Spleen (tissue), 11 donors: ENCODE measurements around the gene ARL2BP. TPM values are rescaled to one million over a fixed set of nuclear protein-coding genes. Genes with fewer than 3 reads are reported as not detected.

Experiments used
- DNase-seq: peaks from one replicate; pipeline ENCODE4 v3.0.0-alpha.2; 2020
- H3K27ac ChIP-seq, 8 donors: fragments of 200-600 bp; sonication (generic) in 7 of 8; 1 replicate in 4 of 8; 2 replicates in 4 of 8; pipeline versions ENCODE4 v1.5.0 to v1.8.0; 2016 to 2021; ENCODE audit warnings: inconsistent platforms in 4 of 8, mild to moderate bottlenecking in 4 of 8, moderate library complexity in 1 of 8
- H3K27me3 ChIP-seq, 7 donors: fragments of 200-600 bp; sonication (generic) in 6 of 7; replicated peaks in 1 of 7; 1 replicate in 4 of 7; 2 replicates in 3 of 7; pipeline versions ENCODE4 v1.5.0 to v1.8.0; 2016 to 2021; ENCODE audit warnings: inconsistent platforms in 3 of 7, mild to moderate bottlenecking in 1 of 7
- H3K36me3 ChIP-seq, 6 donors: fragments of 200-600 bp; sonication (generic) in 5 of 6; 1 replicate in 4 of 6; 2 replicates in 2 of 6; pipeline versions ENCODE4 v1.5.0 to v1.8.0; 2016 to 2021; ENCODE audit warnings: inconsistent platforms in 2 of 6
- H3K4me1 ChIP-seq, 6 donors: fragments of 200-600 bp; sonication (generic) in 5 of 6; 1 replicate in 3 of 6; 2 replicates in 3 of 6; pipeline versions ENCODE4 v1.5.0 to v1.8.0; 2016 to 2021; ENCODE audit warnings: inconsistent platforms in 3 of 6
- H3K4me3 ChIP-seq, 8 donors: fragments of 200-600 bp; sonication (generic) in 7 of 8; 1 replicate in 4 of 8; 2 replicates in 4 of 8; pipeline versions ENCODE4 v1.5.0 to v1.8.0; 2016 to 2021; ENCODE audit warnings: inconsistent platforms in 4 of 8, mild to moderate bottlenecking in 4 of 8, moderate library complexity in 2 of 8
- H3K9me3 ChIP-seq, 8 donors: fragments of 200-600 bp; sonication (generic) in 7 of 8; 1 replicate in 4 of 8; 2 replicates in 4 of 8; pipeline versions ENCODE4 v1.5.0 to v1.8.0; 2016 to 2021; ENCODE audit warnings: inconsistent platforms in 4 of 8
- CTCF ChIP-seq, 11 experiments: fragments of 200-600 bp in 7 of 11; fragments of 450-650 bp in 4 of 11; sonication (generic) in 4 of 11; IDR thresholded peaks in 8 of 11; conservative IDR thresholded peaks in 3 of 11; 1 replicate in 7 of 11; 2 replicates in 4 of 11; pipeline versions ENCODE4 v1.4.0 to v1.8.0; 2016 to 2021; ENCODE audit warnings: antibody characterized with exemption in 11 of 11, inconsistent platforms in 4 of 11, mild to moderate bottlenecking in 1 of 11
- POLR2A ChIP-seq, 3 donors: fragments of 450-650 bp; IDR thresholded peaks; one replicate each; pipeline ENCODE4 v1.5.1; 2017; ENCODE audit warnings: antibody characterized with exemption in 3 of 3, mild to moderate bottlenecking in 1 of 3
- POLR2AphosphoS5 ChIP-seq, 3 donors: sonication (generic); formaldehyde crosslinking; IDR thresholded peaks; one replicate each; pipeline ENCODE4 v1.5.1; 2017; ENCODE audit warnings: antibody characterized with exemption in 3 of 3
- WGBS, 5 donors: extraction: QIAGEN DNeasy Blood & Tissue Kit in 3 of 5; methylation state at CpG; one replicate each; pipeline versions ENCODE4 v1.1.5 to v1.1.7; 2013 to 2018; 5-methylcytosine and 5-hydroxymethylcytosine counted together
- intact Hi-C: fragments of 100-400 bp; cut with DNase I; formaldehyde crosslinking; loops from one replicate; pipeline ENCODE4 v1.15.0; 2023; ENCODE audit warnings: low total_unique reads
- polyA plus RNA-seq, 3 donors: library from polyadenylated mRNA; stranded (reverse); fragments of 200-250 nt; gene quantifications; one replicate each; pipeline ENCODE4 v1.2.1, GENCODE V29; 2013
- total RNA-seq, 7 donors: library from RNA; depleted of rRNA in 3 of 7; stranded (reverse); fragments of >200 nt in 3 of 7; fragmentation: NEBNext Ultra II Directional in 4 of 7; extraction: Animal tissue kit (Norgen Biotek cat#: 25700) in 4 of 7; gene quantifications; one replicate each; pipeline versions ENCODE4 v1.1.0 to v1.2.1, GENCODE V29; 2016 to 2021
- donor health status: healthy with polysubstance abuse.
- donor health status: DM: no; HTN: no; CAD: no; lungs with moderate emphysema.
- donor health status: DM: no; HTN: no; CAD: no.
- donor health status: Bipolar disorder and iron deficiency.
- donor health status: healthy.
- donor health status: DM: no; HTN: no; CAD: no.
- donor health status: DM: yes; HTN: yes; CAD: no.

The ARL2BP gene
- total and polyA plus RNA-seq, 10 donors: 30.1 to 84.6 (median 61.1) TPM

GRCh38 chr16:57300387-57301125 lies 55.5 kb downstream of the ARL2BP start:
- peaks cover 13 to 50% (median 35%) of the 10 kb centered on the region in 6 donors for H3K4me1 ChIP-seq
- 4 to 9% (median 5%) methylated on average over 31 to 36 of the region's 36 CpGs for WGBS, 5 donors
- TF ChIP-seq CTCF (IDR thresholded peaks at IDR 0.05 in 8 of 11, conservative IDR thresholded peaks at IDR 0.05 in 3 of 11): peak; percentile 94 to 100 (median 99)
- TF ChIP-seq POLR2A (IDR thresholded peaks at IDR 0.05): peak in 2 of 3 donors; percentile 40 to 67
- TF ChIP-seq POLR2AphosphoS5 (IDR thresholded peaks at IDR 0.05): peak; percentile 78 to 89 (median 87)
- peaks cover 0 to 6% (median 0%) of the 10 kb centered on the region in 7 donors for H3K27me3 ChIP-seq
- H3K4me3 ChIP-seq: peak overlapping the region; percentile 25 to 66 (median 46)
- H3K36me3 ChIP-seq: no peaks in the 10 kb centered on the region
- peak overlapping the region; percentile 89 to 95 (median 90) for H3K27ac ChIP-seq
- peak; percentile 99 for DNase-seq
- intact Hi-C loops: loop anchor here (2.0 to 5.0 kb wide), 2 partner anchors 116 to 217 kb away; no protein-coding TSS in a partner anchor
- H3K9me3 ChIP-seq: no peaks in the 10 kb centered on the region

- DNase-seq: peak; percentile 82
- H3K4me1 ChIP-seq: peaks cover 13 to 50% (median 35%) of the 10 kb centered on the region in 6 donors
Observed at GRCh38 chr16:57301126-57301817, 56.2 kb downstream of the ARL2BP start.

More at GRCh38 chr16:57301126-57301817, 56.2 kb downstream of the ARL2BP start:
- TF ChIP-seq POLR2A (IDR thresholded peaks at IDR 0.05) (no peak), POLR2AphosphoS5 (IDR thresholded peaks at IDR 0.05) (no peak), CTCF (IDR thresholded peaks at IDR 0.05 in 8 of 11, conservative IDR thresholded peaks at IDR 0.05 in 3 of 11) (no peak)
- Histone ChIP-seq H3K27ac (peak overlapping the region in 4 of 8 donors; percentile 47 to 95 (median 89)), H3K9me3 (no peaks in the 10 kb centered on the region), H3K27me3 (peaks cover 0 to 6% (median 0%) of the 10 kb centered on the region in 7 donors), H3K36me3 (no peaks in the 10 kb centered on the region), H3K4me3 (peak overlapping the region in 2 of 8 donors; percentile 49 to 66)
- intact Hi-C loops: loop anchor here (2.0 to 5.0 kb wide), 2 partner anchors 116 to 216 kb away; no protein-coding TSS in a partner anchor
- WGBS, 5 donors: 47 to 58% (median 48%) methylated on average over 19 of the region's 19 CpGs

Other genes starting within 250 kb of the ARL2BP start
- 10 to 100 TPM; 25.2 to 46.5 (median 34.8) TPM for gene CPNE2, start 152.7 kb upstream of the ARL2BP start, total RNA-seq
- gene CPNE2, start 152.7 kb upstream of the ARL2BP start, polyA plus RNA-seq: 10 to 100 TPM; 13.3 to 29.0 (median 21.7) TPM
- gene PSME3IP1, start 59.2 kb upstream of the ARL2BP start, total RNA-seq: 100 to 1,000 TPM in 3 of 7 donors, 10 to 100 TPM in 4; 75.8 to 128 (median 99.8) TPM
- gene PSME3IP1, start 59.2 kb upstream of the ARL2BP start, polyA plus RNA-seq: 10 to 100 TPM; 64.6 to 92.3 (median 66.7) TPM
- gene RSPRY1, start 58.9 kb upstream of the ARL2BP start, total RNA-seq: 10 to 100 TPM; 28.4 to 38.8 (median 31.1) TPM
- gene RSPRY1, start 58.9 kb upstream of the ARL2BP start, polyA plus RNA-seq: 1 to 10 TPM; 7.3 to 9.1 (median 8.3) TPM
- gene PLLP, start 39.4 kb downstream of the ARL2BP start, total RNA-seq: 10 to 100 TPM in 6 of 7 donors, 1 to 10 TPM in 1; 9.6 to 53.1 (median 29.1) TPM
- 10 to 100 TPM in 1 of 3 donors, 1 to 10 TPM in 2; 4.7 to 19.1 (median 7.0) TPM for gene PLLP, start 39.4 kb downstream of the ARL2BP start, polyA plus RNA-seq
- 1 to 10 TPM in 5 of 7 donors, under 1 TPM in 2; 0.51 to 6.9 (median 1.9) TPM for gene CCL22, start 113.5 kb downstream of the ARL2BP start, total RNA-seq
- 1 to 10 TPM; 1.0 to 1.9 (median 1.6) TPM for gene CCL22, start 113.5 kb downstream of the ARL2BP start, polyA plus RNA-seq
- gene CX3CL1, start 127.2 kb downstream of the ARL2BP start, total RNA-seq: 1 to 10 TPM in 5 of 7 donors, under 1 TPM in 2; 0.67 to 7.3 (median 1.6) TPM
- 1 to 10 TPM in 2 of 3 donors, under 1 TPM in 1; 0.39 to 2.4 (median 1.5) TPM for gene CX3CL1, start 127.2 kb downstream of the ARL2BP start, polyA plus RNA-seq
- gene CCL17, start 159.5 kb downstream of the ARL2BP start, total RNA-seq: 1 to 10 TPM in 2 of 7 donors, under 1 TPM in 1, not detected in 4; 0.75 to 3.1 (median 1.2) TPM
- 1 to 10 TPM in 2 of 3 donors, under 1 TPM in 1; 0.29 to 4.0 (median 2.8) TPM for gene CCL17, start 159.5 kb downstream of the ARL2BP start, polyA plus RNA-seq
- 10 to 100 TPM; 21.4 to 39.8 (median 31.3) TPM for gene CIAPIN1, start 202.1 kb downstream of the ARL2BP start, total RNA-seq
- 10 to 100 TPM; 19.6 to 28.4 (median 22.1) TPM for gene CIAPIN1, start 202.1 kb downstream of the ARL2BP start, polyA plus RNA-seq
- 10 to 100 TPM; 25.8 to 39.9 (median 29.6) TPM for gene COQ9, start 202.2 kb downstream of the ARL2BP start, total RNA-seq
- gene COQ9, start 202.2 kb downstream of the ARL2BP start, polyA plus RNA-seq: 10 to 100 TPM; 32.2 to 34.9 (median 34.4) TPM
- gene POLR2C, start 217.4 kb downstream of the ARL2BP start, total RNA-seq: 10 to 100 TPM; 42.3 to 75.6 (median 52.7) TPM
- gene POLR2C, start 217.4 kb downstream of the ARL2BP start, polyA plus RNA-seq: 10 to 100 TPM; 23.2 to 42.7 (median 35.0) TPM
- gene DOK4, start 241.2 kb downstream of the ARL2BP start, total RNA-seq: 10 to 100 TPM in 6 of 7 donors, 1 to 10 TPM in 1; 7.3 to 19.8 (median 16.1) TPM
- gene DOK4, start 241.2 kb downstream of the ARL2BP start, polyA plus RNA-seq: 10 to 100 TPM in 1 of 3 donors, 1 to 10 TPM in 2; 4.1 to 10.0 (median 5.5) TPM